ENCODE data around the gene IRF2. TPM values are rescaled to one million over a fixed set of nuclear protein-coding genes. Genes with fewer than 3 reads are reported as not detected.

IRF2 gene
- total and polyA plus RNA-seq, 4 donors, result 14.1 to 49.4 (median 27.4) TPM

DNA sequence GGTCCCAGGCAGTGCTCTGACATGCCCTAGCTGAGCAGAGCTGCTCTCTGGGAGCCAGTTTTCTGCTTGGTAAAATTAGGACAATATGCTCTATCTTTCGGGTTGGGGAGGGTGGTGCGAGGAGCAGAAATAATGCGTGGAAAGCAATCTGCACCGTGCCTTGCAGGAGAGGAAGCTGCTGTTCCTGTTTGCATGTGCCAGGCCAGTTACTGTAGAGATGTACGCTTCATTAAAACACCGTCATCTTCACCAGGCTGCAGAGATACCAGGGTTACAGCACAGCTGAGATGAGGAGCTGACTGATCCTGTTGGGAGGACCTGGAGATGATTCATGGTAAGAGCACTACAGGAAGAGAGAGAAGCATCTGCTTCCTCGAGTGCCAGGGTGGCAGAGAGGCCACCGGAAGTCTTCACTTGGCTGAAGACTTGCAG is 29.5 kb upstream of the IRF2 start:
- intact Hi-C loops (cut with DNase I), result no loop called here
- Histone ChIP-seq H3K9me3 (ENCODE audit: control insufficient read depth, low read length) (peaks cover 2% of the 10 kb centered on the region), H3K4me3 (ENCODE audit: low read length in 2 of 2) (no peak overlapping the region), H3K27me3 (ENCODE audit: control insufficient read depth in 1 of 2, insufficient read depth in 2 of 2, low read length in 1 of 2) (no peaks in the 10 kb centered on the region), H3K36me3 (ENCODE audit: control insufficient read depth in 1 of 2, insufficient read depth in 2 of 2, low read length in 1 of 2) (no peaks in the 10 kb centered on the region), H3K27ac (ENCODE audit: low read depth in 1 of 2, low read length in 2 of 2) (no peak overlapping the region), H3K4me1 (ENCODE audit: control insufficient read depth in 1 of 2, insufficient read depth in 2 of 2, low read length in 2 of 2) (no peaks in the 10 kb centered on the region)
- no peak for ATAC-seq (ENCODE audit: low FRiP score)
- WGBS, 2 donors, result 82 to 85% methylated on average over 8 of the region's 8 CpGs
- DNase-seq, result no peak

DNA sequence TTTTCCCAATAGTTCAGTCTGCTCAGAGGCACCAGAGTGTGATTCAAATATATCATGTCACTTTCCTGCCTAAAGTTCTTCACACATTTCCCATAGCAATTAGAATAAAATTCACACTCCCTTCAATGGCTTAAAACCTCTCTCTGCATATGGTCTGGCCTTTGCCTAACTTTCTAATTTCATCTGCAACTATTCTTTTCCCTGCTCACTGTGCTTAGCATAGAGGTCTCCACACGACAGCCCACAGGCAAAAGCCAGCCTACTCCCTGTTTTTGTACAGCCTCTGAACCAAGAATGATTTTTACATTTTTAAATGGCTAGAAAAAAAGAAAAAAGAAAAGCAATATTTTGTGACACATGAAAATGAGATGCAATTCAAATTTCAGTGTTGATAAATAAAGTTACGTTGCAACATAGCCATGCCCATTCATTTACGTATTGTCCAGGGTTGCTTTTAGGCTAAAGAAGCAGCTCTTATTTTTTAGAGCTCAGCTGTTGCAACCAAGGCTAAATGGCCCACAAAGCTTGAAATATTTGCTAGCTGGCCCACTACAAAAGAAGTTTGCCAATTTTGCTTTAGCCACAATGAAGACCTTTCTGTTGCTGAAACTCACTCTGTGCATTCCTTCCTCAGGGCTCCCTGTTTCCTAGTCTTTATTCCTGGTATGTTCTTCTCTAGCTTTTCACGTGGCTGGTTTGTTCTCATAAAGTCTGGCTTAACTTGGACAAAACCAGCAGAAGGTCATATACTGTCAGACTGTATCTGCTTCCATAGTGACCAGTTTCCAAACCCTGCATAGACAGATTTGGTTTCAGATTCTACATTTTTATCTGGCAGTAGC is 26.6 kb upstream of the IRF2 start:
- DNase-seq (no peak), ATAC-seq (ENCODE audit: low FRiP score) (no peak)
- H3K4me3 ChIP-seq (ENCODE audit: low read length in 2 of 2), result no peak overlapping the region
- H3K27me3 ChIP-seq (ENCODE audit: control insufficient read depth in 1 of 2, insufficient read depth in 2 of 2, low read length in 1 of 2), result no peaks in the 10 kb centered on the region
- intact Hi-C loops (cut with DNase I), result no loop called here
- H3K36me3 ChIP-seq (ENCODE audit: control insufficient read depth in 1 of 2, insufficient read depth in 2 of 2, low read length in 1 of 2), result no peaks in the 10 kb centered on the region
- H3K9me3 ChIP-seq (ENCODE audit: control insufficient read depth, low read length), result peaks cover 4% of the 10 kb centered on the region
- H3K4me1 ChIP-seq (ENCODE audit: control insufficient read depth in 1 of 2, insufficient read depth in 2 of 2, low read length in 2 of 2), result no peaks in the 10 kb centered on the region
- H3K27ac ChIP-seq (ENCODE audit: low read depth in 1 of 2, low read length in 2 of 2), result no peak overlapping the region
- WGBS, 2 donors, result 86% methylated on average over 4 of the region's 4 CpGs

DNA sequence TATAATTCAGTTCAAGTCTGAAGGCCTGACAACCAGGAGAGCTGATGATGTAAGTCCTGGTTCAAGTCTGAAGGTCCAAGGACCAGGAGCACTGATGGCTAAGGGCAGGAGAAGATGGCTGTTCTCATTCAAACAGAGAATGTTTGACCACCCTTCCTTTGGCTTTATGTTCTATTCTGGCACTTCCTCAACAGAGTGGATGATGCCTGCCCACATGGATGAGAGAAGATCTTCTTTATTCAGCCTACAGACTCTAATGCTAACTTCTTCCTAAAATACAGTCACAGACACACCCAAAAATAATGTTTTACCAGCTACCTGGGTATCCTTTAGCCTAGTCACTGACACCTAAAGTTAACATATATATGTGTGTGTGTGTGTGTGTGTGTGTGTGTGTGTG is 25.6 kb upstream of the IRF2 start:
- DNase-seq (no peak), ATAC-seq (ENCODE audit: low FRiP score) (no peak)
- no peaks in the 10 kb centered on the region for H3K36me3 ChIP-seq (ENCODE audit: control insufficient read depth in 1 of 2, insufficient read depth in 2 of 2, low read length in 1 of 2)
- H3K4me3 ChIP-seq (ENCODE audit: low read length in 2 of 2), result no peak overlapping the region
- intact Hi-C loops (cut with DNase I), result no loop called here
- H3K27ac ChIP-seq (ENCODE audit: low read depth in 1 of 2, low read length in 2 of 2), result no peak overlapping the region
- no peaks in the 10 kb centered on the region for H3K27me3 ChIP-seq (ENCODE audit: control insufficient read depth in 1 of 2, insufficient read depth in 2 of 2, low read length in 1 of 2)
- H3K4me1 ChIP-seq (ENCODE audit: control insufficient read depth in 1 of 2, insufficient read depth in 2 of 2, low read length in 2 of 2), result no peaks in the 10 kb centered on the region
- H3K9me3 ChIP-seq (ENCODE audit: control insufficient read depth, low read length), result peaks cover 4% of the 10 kb centered on the region

DNA sequence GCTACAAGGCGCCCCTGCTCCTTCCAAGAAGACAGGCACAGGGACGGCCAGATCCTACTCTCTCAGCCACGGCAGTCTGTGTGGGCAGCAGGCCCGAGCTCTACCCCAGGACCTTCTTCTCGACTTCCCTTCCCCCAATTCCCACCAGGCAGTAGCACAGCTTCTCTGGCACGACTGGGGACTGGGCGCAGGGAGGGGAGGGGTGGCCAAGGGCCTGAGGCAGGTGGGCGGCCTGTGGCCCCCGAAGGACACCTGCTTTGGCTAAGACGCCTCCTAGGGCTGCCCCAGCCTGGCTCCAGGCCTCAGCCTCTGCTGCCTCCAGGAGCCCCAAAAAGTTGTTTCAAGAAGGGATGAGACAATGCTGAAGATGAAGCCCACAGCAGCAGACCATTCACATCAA is 24.2 kb upstream of the IRF2 start:
- Histone ChIP-seq H3K9me3 (ENCODE audit: control insufficient read depth, low read length) (peaks cover 4% of the 10 kb centered on the region), H3K4me1 (ENCODE audit: control insufficient read depth in 1 of 2, insufficient read depth in 2 of 2, low read length in 2 of 2) (no peaks in the 10 kb centered on the region), H3K27me3 (ENCODE audit: control insufficient read depth in 1 of 2, insufficient read depth in 2 of 2, low read length in 1 of 2) (no peaks in the 10 kb centered on the region), H3K36me3 (ENCODE audit: control insufficient read depth in 1 of 2, insufficient read depth in 2 of 2, low read length in 1 of 2) (no peaks in the 10 kb centered on the region), H3K27ac (ENCODE audit: low read depth in 1 of 2, low read length in 2 of 2) (no peak overlapping the region), H3K4me3 (ENCODE audit: low read length in 2 of 2) (no peak overlapping the region)
- ATAC-seq (ENCODE audit: low FRiP score), result no peak
- 93 to 94% methylated on average over 10 of the region's 10 CpGs for WGBS, 2 donors
- no peak for DNase-seq
- intact Hi-C loops (cut with DNase I), result no loop called here

DNA sequence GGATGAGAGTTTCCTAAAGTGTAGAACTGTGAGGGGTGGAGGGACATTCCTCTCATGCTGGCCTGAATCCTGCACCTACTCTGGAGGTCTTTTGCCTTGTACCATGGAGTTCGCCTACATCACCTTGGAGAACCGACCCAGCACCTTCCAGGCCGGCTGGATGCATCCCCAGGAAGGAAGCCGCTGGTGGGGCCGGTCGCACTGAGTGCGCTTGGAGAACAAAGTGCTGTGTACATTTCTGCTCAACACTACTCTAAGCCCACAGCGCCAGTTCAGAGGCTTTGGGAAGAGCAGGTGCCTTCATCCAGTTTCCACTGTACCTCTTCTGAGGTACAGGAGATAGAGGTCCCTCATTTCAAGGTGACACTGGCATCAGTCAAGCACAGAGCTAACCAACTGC is 15.4 kb upstream of the IRF2 start:
- Histone ChIP-seq H3K27me3 (ENCODE audit: control insufficient read depth in 1 of 2, insufficient read depth in 2 of 2, low read length in 1 of 2) (no peaks in the 10 kb centered on the region), H3K36me3 (ENCODE audit: control insufficient read depth in 1 of 2, insufficient read depth in 2 of 2, low read length in 1 of 2) (no peaks in the 10 kb centered on the region), H3K9me3 (ENCODE audit: control insufficient read depth, low read length) (peaks cover 1% of the 10 kb centered on the region), H3K4me1 (ENCODE audit: control insufficient read depth in 1 of 2, insufficient read depth in 2 of 2, low read length in 2 of 2) (no peaks in the 10 kb centered on the region), H3K27ac (ENCODE audit: low read depth in 1 of 2, low read length in 2 of 2) (no peak overlapping the region), H3K4me3 (ENCODE audit: low read length in 2 of 2) (no peak overlapping the region)
- WGBS, 2 donors, result 95 to 97% methylated on average over 8 of the region's 8 CpGs
- intact Hi-C loops (cut with DNase I), result no loop called here
- DNase-seq (no peak), ATAC-seq (ENCODE audit: low FRiP score) (no peak)

DNA sequence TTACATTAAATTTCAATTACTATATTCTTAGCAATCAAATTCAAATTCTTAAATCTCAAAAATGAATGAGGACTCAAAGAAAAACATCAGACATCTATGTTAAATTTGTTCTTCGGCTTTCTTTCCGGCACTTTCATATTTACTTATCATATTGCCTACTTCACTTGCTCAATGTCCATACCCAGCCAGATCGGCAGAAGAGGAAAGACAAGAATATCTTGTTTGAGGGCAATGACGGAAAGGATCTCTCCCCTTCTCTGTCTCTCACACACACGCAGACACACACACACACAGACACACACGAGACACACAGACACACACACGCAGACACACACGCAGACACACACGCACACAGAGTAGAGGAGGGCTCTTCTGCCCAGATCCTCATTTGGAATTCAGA is 13.2 kb upstream of the IRF2 start:
- intact Hi-C loops (cut with DNase I), result no loop called here
- ATAC-seq (ENCODE audit: low FRiP score) (no peak), DNase-seq (no peak)
- H3K4me3 ChIP-seq (ENCODE audit: low read length in 2 of 2), result no peak overlapping the region
- WGBS, 2 donors, result 92 to 93% methylated on average over 9 of the region's 9 CpGs
- no peak overlapping the region for H3K27ac ChIP-seq (ENCODE audit: low read depth in 1 of 2, low read length in 2 of 2)
- no peaks in the 10 kb centered on the region for H3K36me3 ChIP-seq (ENCODE audit: control insufficient read depth in 1 of 2, insufficient read depth in 2 of 2, low read length in 1 of 2)
- H3K27me3 ChIP-seq (ENCODE audit: control insufficient read depth in 1 of 2, insufficient read depth in 2 of 2, low read length in 1 of 2), result no peaks in the 10 kb centered on the region
- H3K4me1 ChIP-seq (ENCODE audit: control insufficient read depth in 1 of 2, insufficient read depth in 2 of 2, low read length in 2 of 2), result no peaks in the 10 kb centered on the region
- peaks cover 1% of the 10 kb centered on the region for H3K9me3 ChIP-seq (ENCODE audit: control insufficient read depth, low read length)

DNA sequence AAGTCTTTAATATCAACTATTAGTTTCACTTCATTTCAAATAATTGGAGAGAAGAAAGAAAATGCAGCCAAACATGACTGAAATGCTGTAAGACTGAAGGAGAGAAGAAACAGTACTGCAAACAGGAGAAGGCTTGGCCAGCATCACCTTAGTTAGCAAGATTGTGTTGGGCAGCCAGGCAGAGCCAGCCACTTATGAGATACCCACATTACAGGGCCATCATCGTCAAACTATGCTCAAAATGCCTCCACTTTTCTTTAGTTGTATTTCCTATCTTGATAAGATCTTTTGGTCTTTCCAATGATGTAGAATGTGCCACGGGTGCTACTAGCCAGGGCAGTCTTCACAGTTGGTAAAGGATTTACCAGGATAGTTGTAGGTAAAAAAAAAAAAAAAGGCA is 10.9 kb upstream of the IRF2 start:
- 20 to 21% methylated on average over 2 of the region's 2 CpGs for WGBS, 2 donors
- no peaks in the 10 kb centered on the region for H3K9me3 ChIP-seq (ENCODE audit: control insufficient read depth, low read length)
- DNase-seq (no peak), ATAC-seq (ENCODE audit: low FRiP score) (no peak)
- H3K4me3 ChIP-seq (ENCODE audit: low read length in 2 of 2), result no peak overlapping the region
- H3K4me1 ChIP-seq (ENCODE audit: control insufficient read depth in 1 of 2, insufficient read depth in 2 of 2, low read length in 2 of 2), result no peaks in the 10 kb centered on the region
- H3K27me3 ChIP-seq (ENCODE audit: control insufficient read depth in 1 of 2, insufficient read depth in 2 of 2, low read length in 1 of 2), result no peaks in the 10 kb centered on the region
- H3K27ac ChIP-seq (ENCODE audit: low read depth in 1 of 2, low read length in 2 of 2), result no peak overlapping the region
- H3K36me3 ChIP-seq (ENCODE audit: control insufficient read depth in 1 of 2, insufficient read depth in 2 of 2, low read length in 1 of 2), result no peaks in the 10 kb centered on the region
- intact Hi-C loops (cut with DNase I), result no loop called here

DNA sequence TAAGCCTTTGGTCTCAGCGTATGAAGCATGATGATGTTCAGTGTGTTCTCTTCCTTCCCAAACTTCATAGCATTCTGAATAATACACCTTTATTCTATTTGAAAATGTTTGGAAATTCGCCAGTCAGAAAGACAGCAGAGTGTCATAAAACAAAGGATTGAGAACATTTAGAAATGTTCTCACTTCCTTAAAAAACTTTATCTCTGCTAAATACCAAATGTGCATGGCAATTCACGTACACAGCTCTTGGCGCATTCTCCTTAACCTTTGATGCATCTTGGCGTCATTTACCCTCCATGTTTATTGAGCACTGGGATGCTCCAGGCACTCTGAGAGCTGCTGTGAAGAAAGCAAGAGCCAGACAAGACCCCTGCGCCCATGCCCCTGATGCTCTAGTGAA is 7.2 kb upstream of the IRF2 start:
- Histone ChIP-seq H3K27me3 (ENCODE audit: control insufficient read depth in 1 of 2, insufficient read depth in 2 of 2, low read length in 1 of 2) (no peaks in the 10 kb centered on the region), H3K36me3 (ENCODE audit: control insufficient read depth in 1 of 2, insufficient read depth in 2 of 2, low read length in 1 of 2) (no peaks in the 10 kb centered on the region), H3K4me3 (ENCODE audit: low read length in 2 of 2) (no peak overlapping the region), H3K27ac (ENCODE audit: low read depth in 1 of 2, low read length in 2 of 2) (no peak overlapping the region), H3K4me1 (ENCODE audit: control insufficient read depth in 1 of 2, insufficient read depth in 2 of 2, low read length in 2 of 2) (no peaks in the 10 kb centered on the region), H3K9me3 (ENCODE audit: control insufficient read depth, low read length) (no peaks in the 10 kb centered on the region)
- DNase-seq, result no peak
- ATAC-seq (ENCODE audit: low FRiP score), result no peak
- intact Hi-C loops (cut with DNase I), result no loop called here
- 92 to 93% methylated on average over 6 of the region's 6 CpGs for WGBS, 2 donors

DNA sequence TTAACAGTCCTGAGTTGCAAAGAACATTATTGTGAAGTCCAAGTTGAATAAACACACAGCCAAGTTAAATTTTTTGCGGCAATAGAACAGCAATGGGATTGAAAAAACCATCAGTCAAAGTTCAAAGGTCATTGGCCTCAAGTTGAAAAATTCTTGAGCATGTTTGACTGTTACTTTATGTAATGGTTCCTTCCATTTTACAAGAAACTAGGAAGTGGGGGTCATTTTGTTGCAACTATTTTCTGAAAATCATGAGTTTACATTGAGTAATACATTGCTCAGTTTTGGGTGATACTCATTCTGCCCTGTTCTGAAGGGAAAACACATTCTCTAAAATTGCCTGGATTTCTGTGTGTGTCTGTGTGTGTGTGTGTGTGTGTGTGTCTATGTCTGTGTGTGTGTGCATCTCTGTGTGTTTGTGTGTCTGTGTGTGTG is 5.2 kb upstream of the IRF2 start:
- no peak for DNase-seq
- 93 to 94% methylated on average over 1 of the region's 1 CpG for WGBS, 2 donors
- Histone ChIP-seq H3K4me1 (ENCODE audit: control insufficient read depth in 1 of 2, insufficient read depth in 2 of 2, low read length in 2 of 2) (no peaks in the 10 kb centered on the region), H3K27me3 (ENCODE audit: control insufficient read depth in 1 of 2, insufficient read depth in 2 of 2, low read length in 1 of 2) (no peaks in the 10 kb centered on the region), H3K36me3 (ENCODE audit: control insufficient read depth in 1 of 2, insufficient read depth in 2 of 2, low read length in 1 of 2) (no peaks in the 10 kb centered on the region), H3K27ac (ENCODE audit: low read depth in 1 of 2, low read length in 2 of 2) (no peak overlapping the region), H3K4me3 (ENCODE audit: low read length in 2 of 2) (no peak overlapping the region), H3K9me3 (ENCODE audit: control insufficient read depth, low read length) (no peaks in the 10 kb centered on the region)
- intact Hi-C loops (cut with DNase I), result loop anchor here (5.0 to 10.0 kb wide), 2 partner anchors 192 to 215 kb away; no protein-coding TSS in a partner anchor
- no peak for ATAC-seq (ENCODE audit: low FRiP score)
